ENCODE measurements around the gene EFNB2. TPM values are rescaled to one million over a fixed set of nuclear protein-coding genes. Genes with fewer than 3 reads are reported as not detected.

The EFNB2 gene
- total and polyA plus RNA-seq, 2 of the 13 experiments (the other 11 are each of a cell fraction or from before 2014, with no cell fraction given) = 0.11 to 0.20 TPM

- TF ChIP-seq POGK (CRISPR knock-in tag; conservative IDR thresholded peaks at IDR 0.05) = no peak
- TF ChIP-seq ZNF570 (CRISPR knock-in tag; IDR thresholded peaks at IDR 0.05; ENCODE audit: borderline replicate concordance) = no peak
- no peak for TF ChIP-seq REXO4 (CRISPR knock-in tag; IDR thresholded peaks at IDR 0.05; ENCODE audit: borderline replicate concordance)
- no peak for TF ChIP-seq GLMP (CRISPR knock-in tag; IDR thresholded peaks at IDR 0.05; ENCODE audit: borderline replicate concordance)
- TF ChIP-seq SP4 (CRISPR knock-in tag; IDR thresholded peaks at IDR 0.05) = 0 out of 2 replicates have a peak, but pooled peaks have one; percentile 12
- TF ChIP-seq RAD21 (CRISPR knock-in tag; IDR thresholded peaks at IDR 0.05) = no peak
- no peak for TF ChIP-seq ZMAT5 (CRISPR knock-in tag; IDR thresholded peaks at IDR 0.05; ENCODE audit: borderline replicate concordance, low read depth)
- TF ChIP-seq ZNF580 (CRISPR knock-in tag; IDR thresholded peaks at IDR 0.05; ENCODE audit: borderline replicate concordance, low read depth) = no peak
- TF ChIP-seq ZNF235 (CRISPR knock-in tag; IDR thresholded peaks at IDR 0.05; ENCODE audit: borderline replicate concordance) = no peak
- no peak for TF ChIP-seq MYNN (CRISPR knock-in tag; IDR thresholded peaks at IDR 0.05; ENCODE audit: low read depth)
- TF ChIP-seq BCL3 (CRISPR knock-in tag; IDR thresholded peaks at IDR 0.05) = no peak
- no peak for TF ChIP-seq NCOR1 (IDR thresholded peaks at IDR 0.05; ENCODE audit: borderline replicate concordance, low read length)
- TF ChIP-seq ZNF180 (CRISPR knock-in tag; IDR thresholded peaks at IDR 0.05; ENCODE audit: borderline replicate concordance, low read depth) = no peak
- no peak for TF ChIP-seq MYPOP (CRISPR knock-in tag; IDR thresholded peaks at IDR 0.05)
- no peak for TF ChIP-seq LCORL (IDR thresholded peaks at IDR 0.05)
- TF ChIP-seq LCORL (CRISPR knock-in tag; IDR thresholded peaks at IDR 0.05) = no peak
- TF ChIP-seq ZNF615 (CRISPR knock-in tag; IDR thresholded peaks at IDR 0.05; ENCODE audit: borderline replicate concordance) = 0 out of 2 replicates have a peak, but pooled peaks have one; percentile 19
- no peak for TF ChIP-seq MEIS2 (CRISPR knock-in tag; IDR thresholded peaks at IDR 0.05)
- TF ChIP-seq GPN1 (CRISPR knock-in tag; IDR thresholded peaks at IDR 0.05; ENCODE audit: borderline replicate concordance) = no peak
- TF ChIP-seq ZNF260 (CRISPR knock-in tag; IDR thresholded peaks at IDR 0.05; ENCODE audit: borderline replicate concordance, low read depth) = no peak
- no peak for TF ChIP-seq ZMAT3 (CRISPR knock-in tag; conservative IDR thresholded peaks at IDR 0.05)
- TF ChIP-seq HNRNPUL1 (IDR thresholded peaks at IDR 0.05; ENCODE audit: low read depth, low read length) = no peak
- no peak for TF ChIP-seq ZFP90 (CRISPR knock-in tag; IDR thresholded peaks at IDR 0.05; ENCODE audit: borderline replicate concordance)
- TF ChIP-seq ADNP (CRISPR knock-in tag; IDR thresholded peaks at IDR 0.05) = no peak
- no peak for TF ChIP-seq HDAC1 (CRISPR knock-in tag; IDR thresholded peaks at IDR 0.05)
These were observed 33.0 kb upstream of the EFNB2 start (continued) for GRCh38 chr13:106568299-106569003.
